GF-D8 (cell line): ENCODE results near the gene BMP2K.

Experiments used
- DNase-seq: peaks from one replicate; lab custom pipeline; 2025; lab: John Stamatoyannopoulos, UW

Gene BMP2K

DNA sequence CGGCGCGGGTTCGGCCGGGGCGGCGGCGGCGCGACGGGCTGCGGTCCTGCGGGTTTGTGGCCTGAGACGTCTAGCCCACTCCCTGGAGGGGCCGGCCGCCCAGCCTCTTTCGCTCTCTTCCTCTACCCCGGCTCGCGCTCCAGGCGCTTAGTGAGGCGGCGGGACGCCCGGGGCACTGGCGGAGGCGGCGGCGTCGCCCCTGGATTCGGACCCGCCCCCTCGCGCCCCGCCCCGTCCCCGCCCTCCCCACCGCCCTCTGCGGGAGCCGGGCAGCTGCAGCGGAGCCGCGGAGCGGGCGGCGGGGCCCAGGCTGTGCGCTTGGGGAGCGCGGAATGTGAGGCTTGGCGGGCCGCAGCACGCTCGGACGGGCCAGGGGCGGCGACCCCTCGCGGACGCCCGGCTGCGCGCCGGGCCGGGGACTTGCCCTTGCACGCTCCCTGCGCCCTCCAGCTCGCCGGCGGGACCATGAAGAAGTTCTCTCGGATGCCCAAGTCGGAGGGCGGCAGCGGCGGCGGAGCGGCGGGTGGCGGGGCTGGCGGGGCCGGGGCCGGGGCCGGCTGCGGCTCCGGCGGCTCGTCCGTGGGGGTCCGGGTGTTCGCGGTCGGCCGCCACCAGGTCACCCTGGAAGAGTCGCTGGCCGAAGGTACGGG lies at the start of gene BMP2K:
Gene BMP2K, plus strand, starts transcription at position 272 of the 650 bp plus-strand sequence. Its CDS starts 194 bp downstream, at position 466.
- DNase-seq, result peak; percentile 76

DNA sequence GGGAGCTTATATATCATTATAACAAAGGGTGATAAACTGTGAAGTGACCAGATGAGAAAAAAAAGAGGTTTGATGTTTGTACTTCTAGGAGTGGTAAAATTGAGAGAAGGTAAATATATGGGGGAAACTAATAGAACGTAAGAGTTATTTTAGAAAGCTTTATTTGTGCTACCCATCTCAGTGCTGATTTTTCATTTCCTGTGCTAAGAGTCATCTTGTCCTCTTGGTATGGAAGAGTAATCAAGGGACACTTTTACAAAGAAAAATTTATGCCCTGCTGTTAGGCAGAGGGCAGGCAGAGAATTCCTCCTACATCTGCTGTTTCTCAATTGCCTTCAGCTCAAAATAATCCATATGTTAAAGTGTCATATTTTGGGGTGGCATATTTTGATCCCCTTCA lies 49.6 kb upstream of the BMP2K start:
- DNase-seq, result no peak

DNA sequence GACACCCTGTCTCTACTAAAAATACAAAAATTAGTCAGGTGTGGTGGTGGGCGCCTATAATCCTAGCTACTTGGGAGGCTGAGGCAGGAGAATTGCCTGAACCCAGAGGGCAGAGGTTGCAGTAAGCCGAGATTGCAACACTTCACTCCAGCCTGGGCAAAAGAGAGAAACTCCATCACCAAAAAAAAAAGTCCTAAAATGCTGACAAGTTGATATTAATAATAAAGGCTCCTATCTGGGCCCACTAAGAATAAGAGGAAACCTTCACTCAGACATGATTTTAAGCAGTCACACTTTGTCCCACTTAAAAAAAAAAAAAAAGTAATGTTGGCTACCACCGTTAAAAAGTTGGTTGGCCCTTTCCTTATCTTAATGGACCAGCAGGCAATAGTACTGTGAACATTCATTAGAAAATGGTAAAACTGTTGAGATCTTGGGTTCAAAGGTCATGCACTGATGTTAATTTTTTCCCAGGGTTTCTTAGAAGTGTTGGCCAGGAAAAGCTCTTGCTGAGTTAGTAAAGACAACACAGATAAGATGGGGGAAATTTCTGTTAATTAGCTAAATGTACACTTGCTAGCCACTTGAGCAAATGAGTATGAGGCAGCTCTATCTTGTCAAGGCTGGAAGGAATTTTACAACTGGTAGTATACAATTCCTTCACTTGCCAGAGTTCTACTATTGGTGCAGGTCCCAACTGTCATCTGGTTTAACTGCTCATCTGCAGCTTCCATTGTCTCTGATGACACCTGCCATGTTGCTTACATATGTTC lies 43.6 kb upstream of the BMP2K start:
- DNase-seq, result no peak

DNA sequence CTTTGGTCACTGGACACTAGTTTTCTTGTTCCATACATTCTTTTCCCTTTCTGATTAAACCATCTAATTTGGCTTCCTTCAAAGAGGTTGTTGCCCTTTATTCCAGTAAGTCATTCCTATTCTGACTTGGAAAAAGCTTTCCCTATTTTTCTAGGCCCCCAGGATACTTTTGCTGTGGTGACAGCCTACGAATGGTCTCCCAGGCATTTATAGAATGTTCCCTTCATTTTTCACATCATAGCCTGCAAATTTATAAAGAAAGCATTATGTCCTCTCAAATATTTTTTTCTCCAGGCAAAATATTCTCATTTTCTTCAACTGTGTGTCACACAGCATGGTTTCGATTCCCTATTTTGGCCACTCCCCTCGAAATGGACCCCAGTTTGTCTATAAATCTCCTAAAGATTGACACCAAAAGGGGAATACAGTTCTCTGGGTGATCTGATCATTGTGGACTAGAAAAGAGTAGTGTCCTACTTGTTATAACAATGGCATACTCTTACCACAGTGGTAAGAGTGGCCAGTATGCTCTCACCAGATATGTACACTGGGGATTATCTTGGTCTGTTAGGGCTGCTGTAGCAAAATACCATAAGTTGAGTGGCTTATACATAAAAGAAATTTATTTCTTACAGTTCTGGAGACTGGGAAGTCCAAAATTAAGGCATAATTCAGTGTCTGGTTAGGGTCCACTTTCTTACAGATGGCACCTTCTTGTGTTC lies 41.5 kb upstream of the BMP2K start:
- no peak for DNase-seq

DNA sequence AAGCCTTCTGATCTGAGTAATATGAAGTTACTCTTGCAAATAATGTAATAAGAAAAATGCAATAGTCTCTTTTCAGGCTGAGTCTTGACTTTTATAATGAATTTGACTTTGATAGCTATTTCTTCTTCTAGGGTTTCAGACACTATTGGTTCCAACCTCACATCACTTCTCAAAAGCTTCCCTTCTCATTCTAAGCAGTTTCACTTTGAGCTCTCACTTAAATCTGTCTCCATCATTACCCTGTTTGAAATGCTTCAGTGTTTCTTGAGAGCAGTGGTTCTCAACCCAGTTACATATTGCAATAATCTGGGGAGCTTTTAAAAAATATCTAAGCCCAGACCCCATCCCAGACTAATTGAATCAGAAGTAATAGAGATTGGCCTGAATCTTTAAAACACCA lies 40.5 kb upstream of the BMP2K start:
- no peak for DNase-seq

DNA sequence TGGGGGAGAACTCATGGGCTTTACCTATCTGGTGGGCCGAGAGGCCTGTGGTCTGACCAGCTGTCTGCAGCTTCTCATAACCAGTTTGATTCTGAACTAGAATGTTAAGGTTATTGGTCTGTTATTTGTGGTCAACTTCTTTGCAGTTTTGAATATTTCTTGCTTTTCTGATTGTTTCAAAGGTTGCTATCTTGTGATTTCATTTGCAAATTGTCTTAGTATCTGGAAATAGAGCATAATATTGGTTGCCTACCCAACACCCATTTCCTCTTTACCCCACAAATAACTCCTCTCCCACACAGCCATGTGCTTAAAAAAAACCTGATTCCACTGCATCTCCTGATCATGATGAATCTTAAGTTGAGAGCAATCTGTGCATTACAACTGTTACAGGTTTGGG lies 39.1 kb upstream of the BMP2K start:
- DNase-seq, result peak; percentile 4

DNA sequence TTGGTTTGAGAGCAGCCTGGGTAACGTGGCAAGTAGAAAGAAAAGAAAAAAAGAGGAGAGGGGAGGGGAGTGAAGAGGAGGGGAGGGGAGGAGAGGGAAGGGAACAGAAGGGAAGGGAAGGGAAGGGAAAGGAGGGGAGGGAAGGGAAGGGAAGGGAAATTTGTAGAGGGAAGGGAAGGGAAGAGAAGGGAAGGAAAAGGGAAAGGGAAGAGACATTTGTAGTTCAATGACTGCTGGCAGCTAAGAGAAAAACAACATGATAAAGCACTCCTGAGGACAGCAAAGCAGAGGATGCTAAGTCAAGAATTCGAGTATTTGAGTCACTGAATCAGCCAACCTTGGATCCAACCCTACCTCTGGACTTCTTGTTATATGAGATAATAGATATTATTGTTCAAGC lies 38.2 kb upstream of the BMP2K start:
- no peak for DNase-seq

DNA sequence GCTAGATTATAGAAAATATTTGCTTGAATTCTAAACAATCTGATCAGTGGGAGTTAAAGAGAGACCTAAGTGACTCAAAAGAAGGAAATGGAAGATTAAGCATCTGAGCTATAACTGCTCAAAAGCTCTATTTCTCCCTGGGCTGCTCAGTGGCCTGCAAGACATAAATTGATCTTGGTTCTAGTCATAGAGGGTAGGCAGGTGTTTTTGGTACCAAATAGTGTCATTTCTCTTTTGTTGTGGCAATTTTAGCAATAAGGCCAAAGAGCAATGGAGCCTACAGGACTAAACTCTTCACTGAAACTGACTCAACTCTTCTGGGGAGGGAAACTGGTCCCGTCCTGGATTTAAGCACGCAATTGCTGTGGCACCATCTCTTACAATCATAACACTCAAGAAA lies 33.9 kb upstream of the BMP2K start:
- DNase-seq, result no peak

DNA sequence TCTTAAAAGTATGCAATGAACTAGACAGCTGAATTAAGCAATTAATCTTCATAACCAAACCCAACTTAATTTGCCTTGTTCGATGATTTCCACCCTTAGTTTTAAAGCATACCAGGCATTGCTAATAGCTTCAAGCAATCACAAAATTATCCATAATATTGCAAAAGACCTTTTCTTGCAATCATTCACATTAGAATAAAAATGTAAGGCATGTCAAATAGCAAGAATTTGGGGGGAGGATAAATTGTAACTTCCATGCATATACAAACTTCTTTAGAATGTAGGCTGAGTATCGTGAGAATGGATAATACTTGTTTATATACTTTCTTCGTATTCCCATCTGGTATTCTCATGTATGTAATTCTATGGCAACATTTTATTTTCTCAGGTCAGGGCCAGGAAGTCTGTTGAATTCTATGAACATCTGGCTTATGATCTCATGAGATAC lies 28.7 kb upstream of the BMP2K start:
- no peak for DNase-seq

DNA sequence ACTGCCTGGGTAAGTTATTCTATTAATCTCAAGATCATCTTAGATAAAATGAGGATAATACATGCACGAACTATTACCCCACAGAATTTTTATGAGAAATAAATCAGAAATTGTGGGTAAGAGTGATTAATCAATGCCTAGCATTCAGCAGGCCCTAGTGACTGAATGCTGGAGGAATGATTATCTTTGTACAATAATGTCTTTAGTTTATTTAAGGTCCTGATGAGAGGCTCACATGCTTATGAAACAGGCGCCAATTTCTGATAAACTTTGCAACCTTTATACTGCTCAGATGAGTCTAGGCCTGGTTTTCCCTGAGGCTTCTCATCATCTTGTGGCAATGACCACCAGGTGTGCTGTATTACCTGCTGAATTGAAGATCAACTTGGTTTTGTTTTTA lies 27.8 kb upstream of the BMP2K start:
- no peak for DNase-seq

DNA sequence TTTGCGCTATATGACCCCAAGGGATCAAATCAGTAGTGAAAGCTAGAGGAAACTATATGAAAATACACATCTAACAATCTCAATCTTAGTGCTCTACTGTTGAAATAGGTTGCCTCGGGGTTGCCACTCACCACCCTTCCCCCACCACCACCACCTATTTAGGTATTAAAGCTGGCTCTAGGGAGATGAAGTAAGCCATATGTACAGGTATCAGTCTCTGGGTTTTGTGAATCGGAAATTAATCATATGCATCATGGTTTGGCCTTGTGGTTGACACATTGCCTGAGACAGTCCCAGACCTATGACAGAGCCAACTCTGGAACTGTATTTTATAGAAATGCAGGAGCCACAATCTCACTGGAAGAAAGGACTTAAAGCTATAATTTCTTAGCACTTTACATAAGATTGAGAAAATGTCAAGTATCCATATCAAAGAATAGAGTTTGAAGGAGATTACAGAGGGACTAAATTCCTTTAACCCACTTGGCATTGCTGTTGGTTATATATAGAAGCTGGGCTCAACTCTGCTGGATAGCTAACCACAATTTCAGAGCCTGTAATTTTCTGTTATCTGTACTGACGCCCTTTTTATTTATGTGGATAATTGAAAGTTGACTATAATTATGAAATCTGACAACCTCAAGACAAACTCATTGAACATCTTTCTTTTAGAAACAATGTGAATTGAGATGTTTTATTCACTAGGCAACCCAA lies 26.7 kb upstream of the BMP2K start:
- DNase-seq, result no peak

DNA sequence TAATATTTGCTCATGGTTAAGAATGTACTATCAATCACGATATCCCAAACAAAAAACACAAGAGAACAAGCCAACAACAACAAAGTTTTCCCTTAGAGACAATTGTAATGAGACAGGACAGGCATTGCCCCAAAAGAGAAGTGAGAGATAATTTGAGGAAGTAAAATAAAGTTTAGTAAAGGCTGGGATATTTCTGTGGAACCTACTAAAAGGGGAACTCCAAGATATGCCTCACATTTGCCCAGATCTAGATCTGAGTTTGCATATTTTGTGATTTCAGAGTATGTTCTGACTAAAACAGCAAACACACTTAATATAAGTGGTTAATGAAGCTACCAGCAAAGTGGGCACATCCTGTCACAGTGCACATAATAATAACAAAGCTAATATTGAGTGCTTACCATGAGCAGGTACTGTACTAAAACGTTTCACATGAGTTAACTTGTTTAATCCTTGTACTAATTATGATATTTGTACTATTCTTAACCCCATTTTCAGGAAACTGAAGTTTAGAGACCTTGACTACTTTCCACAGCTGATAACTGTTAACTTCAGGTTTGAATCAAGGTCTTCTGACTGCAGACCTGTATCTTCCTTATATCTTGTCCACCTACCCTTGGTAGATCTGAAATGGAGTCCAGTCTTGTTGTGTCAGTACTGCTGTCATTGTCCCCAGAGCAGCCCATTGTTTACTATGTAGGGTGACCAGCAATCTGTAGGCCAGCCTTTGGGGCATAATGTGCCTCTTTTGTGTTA lies 26.0 kb upstream of the BMP2K start:
- DNase-seq, result peak; percentile 63

DNA sequence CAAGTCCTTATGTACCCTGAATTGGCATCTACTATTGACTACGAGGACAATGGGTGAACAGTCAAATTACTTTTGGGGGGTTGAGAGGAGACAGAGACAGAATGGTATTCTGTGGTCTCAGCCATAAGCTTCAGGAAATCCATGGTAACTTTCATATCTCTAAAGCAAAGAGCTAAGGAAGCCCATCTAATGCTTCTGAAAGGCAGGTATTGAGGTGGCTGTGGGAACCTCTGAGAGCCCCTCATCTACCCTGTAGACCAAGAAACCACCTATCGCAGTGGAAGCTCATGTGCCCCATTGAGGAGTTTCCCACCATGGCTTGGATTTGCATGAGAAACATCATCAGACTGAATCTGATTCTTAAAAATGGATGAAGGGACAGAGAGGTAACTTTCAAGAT lies 23.1 kb upstream of the BMP2K start:
- no peak for DNase-seq

DNA sequence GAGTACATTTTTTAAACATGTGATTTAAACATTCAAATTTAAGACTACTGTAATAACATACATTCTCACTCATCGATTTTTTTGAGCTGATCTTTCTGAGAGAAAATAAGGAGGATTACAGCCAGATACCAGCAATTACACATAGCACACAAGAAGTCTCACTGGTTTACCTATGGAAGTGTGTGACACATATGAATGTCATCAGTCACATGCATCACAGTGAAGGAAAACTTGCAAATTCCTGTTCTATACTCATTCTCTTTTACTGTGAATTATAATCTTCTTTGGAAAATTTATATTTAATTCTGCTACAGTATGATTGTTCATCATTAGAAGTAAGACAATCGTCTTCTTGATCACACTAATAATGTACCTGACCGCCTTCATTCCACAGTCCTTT lies 21.3 kb upstream of the BMP2K start:
- DNase-seq, result no peak

DNA sequence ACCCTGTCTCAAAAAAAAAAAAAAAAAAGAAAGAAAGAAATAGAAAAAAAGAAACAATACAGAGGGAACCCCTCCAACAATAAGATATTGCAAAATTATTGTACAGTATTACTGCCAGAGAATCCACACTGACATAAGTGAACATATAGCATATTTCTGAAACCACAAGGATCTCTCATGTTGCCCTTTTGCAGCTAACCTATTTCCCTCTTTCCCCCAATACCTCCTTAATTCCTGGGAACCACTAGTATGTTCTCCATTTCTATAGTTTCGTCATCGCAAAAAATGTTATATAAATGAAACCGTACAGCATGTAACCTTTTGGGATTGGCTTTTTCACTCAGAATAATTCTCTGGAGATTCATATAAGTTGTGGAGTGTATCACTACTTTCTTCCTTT lies 20.0 kb upstream of the BMP2K start:
- DNase-seq, result no peak

DNA sequence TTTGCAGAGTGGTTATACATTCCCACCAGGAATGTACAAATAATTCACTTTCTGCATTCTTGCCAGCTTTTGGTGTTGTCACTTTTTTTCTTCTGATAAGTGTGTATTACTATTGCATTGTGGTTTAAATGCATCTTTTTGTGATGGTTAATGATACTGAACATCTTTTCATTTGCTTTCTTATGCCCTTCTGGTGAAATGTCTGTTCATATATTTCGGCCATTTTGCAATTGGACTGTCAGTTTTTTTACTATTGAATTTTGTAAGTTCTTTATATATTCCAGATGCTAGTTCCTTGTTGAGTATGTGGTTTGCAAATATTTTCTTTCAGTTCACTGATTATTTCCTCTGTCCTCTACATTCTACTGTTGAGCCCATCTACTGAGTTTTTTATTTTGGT lies 19.4 kb upstream of the BMP2K start:
- DNase-seq, result no peak

DNA sequence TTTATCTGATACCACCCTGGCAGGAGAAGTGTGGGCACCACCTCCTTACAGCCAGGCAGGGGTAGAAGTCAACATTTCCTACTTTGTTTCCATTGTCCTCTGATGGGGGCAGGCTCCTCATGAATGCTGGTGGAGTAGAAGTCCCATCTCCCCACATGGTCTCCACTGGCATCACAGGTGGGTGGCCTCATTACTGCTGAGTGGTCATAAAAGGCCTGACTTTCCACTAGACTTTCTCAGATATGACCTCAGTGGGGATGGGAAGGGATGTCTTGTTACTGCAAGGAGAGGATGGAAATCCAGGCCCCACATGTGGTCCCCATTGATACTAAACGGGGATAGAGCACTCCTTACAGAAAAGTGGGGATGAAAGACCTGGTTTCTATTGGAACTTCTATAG lies 18.6 kb upstream of the BMP2K start:
- DNase-seq, result no peak

DNA sequence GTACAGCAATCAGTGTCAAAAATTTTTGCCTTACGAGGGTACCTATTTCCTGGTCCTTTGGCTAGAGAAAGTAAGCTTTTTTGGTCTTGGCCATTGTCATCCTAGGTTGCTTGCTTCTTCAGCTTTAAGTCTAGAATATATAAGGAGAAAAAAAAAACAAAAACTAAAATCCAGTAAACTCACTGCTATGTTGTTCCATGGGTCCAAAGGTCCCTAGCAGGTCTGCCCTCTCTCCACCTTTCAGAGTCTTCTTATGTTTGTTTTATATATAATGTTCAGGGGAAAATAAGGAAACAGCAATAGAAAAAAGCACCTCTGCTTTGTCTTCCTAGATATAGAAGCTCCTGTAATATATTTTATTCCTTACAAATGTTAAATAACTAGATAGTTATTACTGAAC lies 18.1 kb upstream of the BMP2K start:
- DNase-seq, result no peak

DNA sequence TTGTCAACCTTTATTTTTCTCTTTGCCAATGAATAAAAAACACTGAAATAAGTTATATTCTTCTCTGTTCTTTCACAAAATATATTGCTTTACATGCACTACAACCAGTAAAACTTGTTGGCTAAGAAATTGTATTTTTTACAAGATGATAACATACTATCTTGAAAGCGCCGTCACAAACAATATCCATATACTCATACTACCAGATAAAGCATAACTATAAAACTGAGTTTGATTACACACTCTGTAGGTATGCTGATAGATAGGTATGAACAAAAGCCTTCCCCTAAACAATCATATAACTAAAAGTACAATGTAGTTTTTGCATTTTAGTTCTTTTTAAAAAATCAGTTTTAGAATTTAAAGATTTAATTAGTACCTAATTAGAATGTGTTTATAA lies 13.6 kb upstream of the BMP2K start:
- no peak for DNase-seq

DNA sequence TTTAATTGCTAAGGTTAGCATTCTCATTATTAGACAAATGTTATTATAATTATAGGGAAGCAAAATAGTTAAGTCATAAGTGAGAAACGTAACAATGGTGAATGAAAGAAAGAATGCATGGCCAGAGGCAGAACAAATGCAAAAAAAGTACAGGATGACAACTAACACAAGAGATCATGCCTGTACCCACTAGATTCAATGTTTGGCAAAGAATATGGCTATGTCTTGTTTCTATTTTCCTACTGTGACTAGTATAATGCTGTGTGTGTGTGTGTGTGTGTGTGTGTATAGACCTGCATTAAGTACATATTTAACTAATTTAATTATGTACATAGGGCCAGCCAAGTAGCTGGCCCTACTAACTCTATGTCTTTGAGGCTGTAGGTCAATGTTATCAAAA lies 12.9 kb upstream of the BMP2K start:
- DNase-seq, result no peak

DNA sequence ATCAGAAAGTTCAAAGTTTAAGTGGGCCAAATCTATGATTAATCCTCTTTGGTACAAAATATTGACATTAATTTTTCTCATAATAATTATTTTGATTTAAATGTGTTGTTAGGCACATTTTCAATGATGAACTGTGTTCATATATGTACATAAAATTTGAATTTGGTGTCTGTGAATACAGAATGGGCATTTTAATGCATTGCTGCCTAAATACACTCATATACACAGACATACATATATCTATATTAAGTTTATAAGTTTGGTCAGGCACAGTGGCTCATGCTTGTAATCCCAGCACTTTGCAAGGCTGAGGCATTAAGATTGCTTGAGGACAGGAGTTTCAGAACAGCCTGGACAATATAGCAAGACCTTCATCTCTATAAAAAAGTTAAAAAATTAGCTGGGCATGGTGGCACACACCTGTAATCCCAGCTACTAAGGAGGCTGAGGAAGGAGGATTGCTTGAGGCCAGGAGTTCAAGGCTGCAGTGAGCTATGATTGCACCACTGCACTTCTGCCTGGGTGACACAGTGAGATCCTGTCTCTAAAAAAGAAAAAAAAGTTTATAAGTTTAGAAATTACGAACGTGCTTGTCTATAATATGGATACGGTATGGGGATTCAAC lies 12.3 kb upstream of the BMP2K start:
- DNase-seq, result no peak
